NCI-H2196 treated with DMSO at 0.1 percent for 48 hours (cell line): ENCODE results near the gene ENAH.
"Not testable (repeated sequence)": the region's sequence is repeated elsewhere in the genome, so short reads cannot be mapped to it uniquely, and the experiment has no call there.

Source experiments
- DNase-seq: peaks from one replicate; lab custom pipeline; 2025; ENCODE audit not compliant: unreplicated experiment; lab: John Stamatoyannopoulos, UW

Gene ENAH

GRCh38 chr1:225652729-225653462, at the start of gene ENAH:
Gene ENAH (minus strand): TSS chr1:225653123. CDS start chr1:225652690, 433 bp downstream.
- peak; percentile 77 for DNase-seq

- DNase-seq: no peak
These were observed 48.1 kb upstream of the ENAH start for GRCh38 chr1:225700889-225701465.

- DNase-seq: no peak
These were observed 47.4 kb upstream of the ENAH start for GRCh38 chr1:225700164-225700821.

- DNase-seq: no peak
These were observed 46.4 kb upstream of the ENAH start for GRCh38 chr1:225699336-225699735.

- DNase-seq: not testable (repeated sequence)
These were observed 45.3 kb upstream of the ENAH start for GRCh38 chr1:225698194-225698593.

GRCh38 chr1:225697428-225697827, 44.5 kb upstream of the ENAH start:
- DNase-seq: no peak

GRCh38 chr1:225695578-225696337, 42.8 kb upstream of the ENAH start:
- no peak for DNase-seq

GRCh38 chr1:225694151-225694603, 41.3 kb upstream of the ENAH start:
- DNase-seq: peak; percentile 82

- DNase-seq: not testable (repeated sequence)
These were observed 40.8 kb upstream of the ENAH start for GRCh38 chr1:225693697-225694096.

GRCh38 chr1:225693085-225693696, 40.3 kb upstream of the ENAH start:
- DNase-seq: no peak

- DNase-seq: no peak
These were observed 39.6 kb upstream of the ENAH start for GRCh38 chr1:225692517-225692879.

- DNase-seq: no peak
These were observed 39.1 kb upstream of the ENAH start for GRCh38 chr1:225691861-225692516.

GRCh38 chr1:225691377-225691776, 38.5 kb upstream of the ENAH start:
- DNase-seq: peak; percentile 60

- DNase-seq: no peak
These were observed 37.0 kb upstream of the ENAH start for GRCh38 chr1:225689882-225690459.

GRCh38 chr1:225688345-225688744, 35.4 kb upstream of the ENAH start:
- DNase-seq: no peak

- DNase-seq: no peak
These were observed 32.7 kb upstream of the ENAH start for GRCh38 chr1:225685476-225686176.

- no peak for DNase-seq
These were observed 31.8 kb upstream of the ENAH start for GRCh38 chr1:225684741-225685140.

GRCh38 chr1:225681231-225681630, 28.3 kb upstream of the ENAH start:
- DNase-seq: no peak

- DNase-seq: no peak
These were observed 25.6 kb upstream of the ENAH start for GRCh38 chr1:225678545-225678944.
